ENCODE measurements around the gene SLC2A4.

- peak in 3 of 4 donors; percentile 22 to 77 (median 73) for TF ChIP-seq POLR2A (IDR thresholded peaks at IDR 0.05)
- no peak for TF ChIP-seq CTCF (IDR thresholded peaks at IDR 0.05)
Measured at GRCh38 chr17:7251661-7252175, 29.8 kb upstream of the SLC2A4 start, which contains the start of gene CTDNEP1.
